Fibroblast of mammary gland (primary cell): ENCODE results near the gene MAP7D1.
"Not testable (repeated sequence)": the region's sequence is repeated elsewhere in the genome, so short reads cannot be mapped to it uniquely, and the experiment has no call there.

Source experiments
- DNase-seq: peaks from one replicate; pipeline ENCODE4 v3.0.0-alpha.2; 2010; ENCODE audit warnings: low read depth
- H3K4me3 ChIP-seq: 2 replicates; pipeline ENCODE4 v1.5.1; 2011; ENCODE audit warnings: low read depth, mild to moderate bottlenecking, low read length, moderate library complexity; ENCODE audit not compliant: control insufficient read depth
- TF ChIP-seq, protein P1 (sequence below): conservative IDR thresholded peaks from 2 replicates; pipeline ENCODE4 v1.5.1; 2011; ENCODE audit warnings: low read depth, low read length, inconsistent platforms; ENCODE audit not compliant: control insufficient read depth, insufficient read depth

Gene MAP7D1

DNA sequence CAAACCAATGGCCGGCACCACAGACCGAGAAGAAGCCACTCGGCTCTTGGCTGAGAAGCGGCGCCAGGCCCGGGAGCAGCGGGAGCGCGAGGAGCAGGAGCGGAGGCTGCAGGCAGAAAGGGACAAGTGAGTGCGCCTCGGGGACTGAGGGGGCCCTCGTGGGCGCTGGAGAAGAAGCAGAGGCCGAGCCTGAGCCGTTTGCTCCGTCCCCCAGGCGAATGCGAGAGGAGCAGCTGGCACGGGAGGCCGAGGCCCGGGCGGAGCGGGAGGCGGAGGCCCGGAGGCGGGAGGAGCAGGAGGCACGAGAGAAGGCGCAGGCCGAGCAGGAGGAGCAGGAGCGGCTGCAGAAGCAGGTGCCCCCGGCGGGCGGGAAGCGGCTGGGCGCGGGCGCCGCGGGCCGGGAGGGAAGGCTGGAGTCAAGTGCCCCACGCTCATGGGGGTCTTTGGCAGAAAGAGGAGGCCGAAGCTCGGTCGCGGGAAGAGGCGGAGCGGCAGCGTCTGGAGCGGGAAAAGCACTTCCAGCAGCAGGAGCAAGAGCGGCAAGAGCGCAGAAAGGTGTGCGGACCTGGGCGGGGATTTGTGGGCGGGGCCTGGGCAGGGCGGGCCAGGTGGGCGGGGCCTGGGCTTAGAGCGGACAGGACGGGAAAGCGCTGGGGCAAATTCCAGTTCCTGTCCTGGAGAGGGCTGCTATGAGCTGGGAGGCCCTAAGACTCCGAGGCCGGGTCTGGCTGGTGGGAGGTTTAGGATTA is 22.7 kb downstream of the MAP7D1 start:
- TF ChIP-seq, protein P1, sequence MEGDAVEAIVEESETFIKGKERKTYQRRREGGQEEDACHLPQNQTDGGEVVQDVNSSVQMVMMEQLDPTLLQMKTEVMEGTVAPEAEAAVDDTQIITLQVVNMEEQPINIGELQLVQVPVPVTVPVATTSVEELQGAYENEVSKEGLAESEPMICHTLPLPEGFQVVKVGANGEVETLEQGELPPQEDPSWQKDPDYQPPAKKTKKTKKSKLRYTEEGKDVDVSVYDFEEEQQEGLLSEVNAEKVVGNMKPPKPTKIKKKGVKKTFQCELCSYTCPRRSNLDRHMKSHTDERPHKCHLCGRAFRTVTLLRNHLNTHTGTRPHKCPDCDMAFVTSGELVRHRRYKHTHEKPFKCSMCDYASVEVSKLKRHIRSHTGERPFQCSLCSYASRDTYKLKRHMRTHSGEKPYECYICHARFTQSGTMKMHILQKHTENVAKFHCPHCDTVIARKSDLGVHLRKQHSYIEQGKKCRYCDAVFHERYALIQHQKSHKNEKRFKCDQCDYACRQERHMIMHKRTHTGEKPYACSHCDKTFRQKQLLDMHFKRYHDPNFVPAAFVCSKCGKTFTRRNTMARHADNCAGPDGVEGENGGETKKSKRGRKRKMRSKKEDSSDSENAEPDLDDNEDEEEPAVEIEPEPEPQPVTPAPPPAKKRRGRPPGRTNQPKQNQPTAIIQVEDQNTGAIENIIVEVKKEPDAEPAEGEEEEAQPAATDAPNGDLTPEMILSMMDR: no peak
- DNase-seq: no peak
- no peak overlapping the region for H3K4me3 ChIP-seq

- H3K4me3 ChIP-seq: no peak overlapping the region
- TF ChIP-seq, protein P1: no peak
- no peak for DNase-seq
These were observed 23.2 kb downstream of the MAP7D1 start for GRCh38 chr1:36179220-36179600.

- no peak for DNase-seq
- H3K4me3 ChIP-seq: no peak overlapping the region
- TF ChIP-seq, protein P1: no peak
These were observed 26.8 kb downstream of the MAP7D1 start for GRCh38 chr1:36182734-36183133.

GRCh38 chr1:36183309-36183856 is 27.4 kb downstream of the MAP7D1 start:
- H3K4me3 ChIP-seq: no peak overlapping the region
- TF ChIP-seq, protein P1: no peak
- peak; percentile 33 for DNase-seq

DNA sequence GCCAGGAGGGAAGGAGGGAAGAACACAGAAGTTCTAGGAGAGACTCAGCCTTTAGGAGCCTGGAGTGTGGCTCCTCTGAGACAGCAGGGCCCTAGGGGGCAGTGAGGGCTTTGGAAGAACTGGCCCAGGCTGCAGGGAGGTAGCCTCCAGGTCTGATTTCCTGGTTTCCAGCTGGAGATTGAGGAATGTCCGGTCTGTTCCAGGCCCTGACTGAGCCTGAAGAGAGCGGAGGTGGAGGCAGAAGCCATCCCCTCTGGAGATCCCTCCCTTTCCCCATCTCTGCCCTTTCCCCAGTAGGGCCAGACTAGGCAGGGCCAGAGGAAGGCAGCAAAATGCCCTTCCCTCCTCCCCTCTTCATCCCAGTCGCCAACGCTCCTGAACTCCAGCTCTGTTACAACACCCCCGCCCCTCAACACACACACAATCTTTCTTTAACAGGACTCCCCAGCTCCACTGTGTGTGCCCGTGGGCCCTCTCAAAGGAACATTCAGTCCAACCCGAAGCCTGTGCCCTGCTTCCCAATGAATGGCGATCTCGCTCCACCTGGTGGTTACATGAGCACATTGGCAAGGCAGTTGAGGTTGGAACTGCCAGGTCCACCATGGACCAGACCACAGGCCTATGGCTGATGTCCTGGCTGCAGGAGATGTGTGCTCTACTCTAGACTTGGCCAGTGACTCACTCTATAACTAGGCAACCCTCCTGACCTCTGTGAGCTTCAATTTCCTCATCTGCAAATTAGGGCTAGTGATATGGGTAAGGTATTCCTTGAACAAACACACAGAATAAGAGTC is 32.0 kb downstream of the MAP7D1 start:
- peak; percentile 92 for DNase-seq
- TF ChIP-seq, protein P1: peak; percentile 92
- no peak overlapping the region for H3K4me3 ChIP-seq

GRCh38 chr1:36196805-36197204 is 40.8 kb downstream of the MAP7D1 start:
- H3K4me3 ChIP-seq, DNase-seq: not testable (repeated sequence)

DNA sequence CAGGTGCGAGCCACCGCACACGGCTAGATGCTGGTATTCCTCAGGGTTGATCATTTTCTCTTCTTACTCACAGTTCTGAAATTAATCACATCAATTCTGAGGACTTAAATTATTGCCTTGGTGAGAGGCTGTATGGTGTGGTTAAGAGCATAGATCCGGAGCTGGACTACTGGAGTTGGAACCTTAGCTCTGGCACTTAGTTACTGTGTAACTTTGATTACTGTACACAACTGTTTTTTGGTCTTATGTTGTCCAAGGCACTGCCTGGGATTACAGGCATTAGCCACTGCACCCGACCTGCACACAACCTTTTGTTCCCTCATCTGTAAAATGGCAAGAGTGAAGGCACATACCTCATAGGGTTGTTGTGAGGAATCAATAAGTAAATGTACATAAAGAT is 42.7 kb downstream of the MAP7D1 start:
- TF ChIP-seq, protein P1: no peak
- no peak overlapping the region for H3K4me3 ChIP-seq
- no peak for DNase-seq
